Measurements from ENCODE around the gene STON2. TPM values are rescaled to one million over a fixed set of nuclear protein-coding genes. Genes with fewer than 3 reads are reported as not detected.

STON2 gene
- total and polyA plus RNA-seq, 2 of the 8 experiments (the other 6 are each of a cell fraction or from before 2014, with no cell fraction given) = 8.9 to 50.0 TPM

- TF ChIP-seq CREB1 (IDR thresholded peaks at IDR 0.05) (no peak), E2F6 (IDR thresholded peaks at IDR 0.05) (no peak), SP2 (IDR thresholded peaks at IDR 0.05; ENCODE audit: low read length) (no peak), CEBPB (IDR thresholded peaks at IDR 0.05; ENCODE audit: low read depth, low read length) (no peak), JUND (IDR thresholded peaks at IDR 0.05; ENCODE audit: low read length) (no peak), CHD7 (IDR thresholded peaks at IDR 0.05; ENCODE audit: insufficient replicate concordance, low read length) (no peak)
Measured at GRCh38 chr14:81326451-81326850, 73.7 kb downstream of the STON2 start (continued).

Measured in H1 (cell line).